ENCODE measurements around the gene FLCN. TPM values are rescaled to one million over a fixed set of nuclear protein-coding genes. Genes with fewer than 3 reads are reported as not detected.

Gene FLCN
- total RNA-seq, 1 donor from 2014 or later: 16.7 TPM

- DNase-seq (ENCODE audit: low read depth): no peak
- no peak for TF ChIP-seq CTCF (conservative IDR thresholded peaks at IDR 0.05; ENCODE audit: low read depth, low read length)
- H3K4me3 ChIP-seq (ENCODE audit: low read depth, low read length): no peak overlapping the region
Observed at GRCh38 chr17:17180741-17181525, 56.0 kb downstream of the FLCN start.

DNA sequence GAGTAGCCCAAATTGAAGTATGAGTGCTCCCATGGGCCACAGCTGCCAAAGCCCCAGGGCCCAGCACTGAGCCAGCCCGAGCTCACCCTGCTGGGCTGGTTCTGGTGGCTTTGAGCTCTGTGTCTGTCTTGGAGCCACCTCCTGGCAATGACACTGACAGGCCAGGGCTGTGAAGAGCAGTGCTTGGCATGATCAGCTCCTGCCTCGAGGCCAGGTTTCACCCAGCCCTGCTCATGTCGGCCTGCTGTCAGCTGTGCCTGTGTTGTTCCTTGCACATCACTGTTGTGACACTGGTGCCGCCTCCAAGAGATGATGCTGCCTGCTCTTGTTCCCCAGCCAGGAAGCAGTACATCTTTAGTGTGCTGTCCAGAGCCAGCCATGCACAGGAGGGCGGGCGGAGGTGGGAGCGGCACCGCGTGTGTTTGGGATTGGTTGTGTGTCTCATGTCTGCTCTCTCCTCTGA lies 56.8 kb downstream of the FLCN start:
- no peak for DNase-seq (ENCODE audit: low read depth)
- no peak for TF ChIP-seq CTCF (conservative IDR thresholded peaks at IDR 0.05; ENCODE audit: low read depth, low read length)
- no peak overlapping the region for H3K4me3 ChIP-seq (ENCODE audit: low read depth, low read length)

DNA sequence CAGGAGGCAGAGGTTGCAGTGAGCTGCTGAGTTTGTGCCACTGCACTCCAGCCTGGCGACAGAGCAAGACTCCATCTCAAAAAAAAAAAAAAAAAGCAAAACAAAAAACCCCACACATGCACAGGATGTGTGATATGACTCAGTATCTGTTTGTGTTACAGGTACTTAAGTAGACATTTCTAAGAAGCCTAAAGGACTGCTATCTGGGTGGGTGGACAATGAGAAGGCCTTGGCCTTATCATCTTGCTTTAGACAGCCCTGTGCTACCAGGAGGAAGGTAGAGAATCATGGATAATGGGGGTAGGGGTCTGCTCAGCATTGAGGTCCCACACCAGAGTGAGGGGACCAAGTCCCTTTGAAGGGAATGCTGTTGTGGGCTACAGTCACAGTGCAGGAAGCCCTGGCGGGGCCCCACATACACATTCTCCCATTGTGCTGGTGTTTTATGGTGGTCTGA lies 57.6 kb downstream of the FLCN start:
- no peak overlapping the region for H3K4me3 ChIP-seq (ENCODE audit: low read depth, low read length)
- DNase-seq (ENCODE audit: low read depth): no peak
- TF ChIP-seq CTCF (conservative IDR thresholded peaks at IDR 0.05; ENCODE audit: low read depth, low read length): no peak

DNA sequence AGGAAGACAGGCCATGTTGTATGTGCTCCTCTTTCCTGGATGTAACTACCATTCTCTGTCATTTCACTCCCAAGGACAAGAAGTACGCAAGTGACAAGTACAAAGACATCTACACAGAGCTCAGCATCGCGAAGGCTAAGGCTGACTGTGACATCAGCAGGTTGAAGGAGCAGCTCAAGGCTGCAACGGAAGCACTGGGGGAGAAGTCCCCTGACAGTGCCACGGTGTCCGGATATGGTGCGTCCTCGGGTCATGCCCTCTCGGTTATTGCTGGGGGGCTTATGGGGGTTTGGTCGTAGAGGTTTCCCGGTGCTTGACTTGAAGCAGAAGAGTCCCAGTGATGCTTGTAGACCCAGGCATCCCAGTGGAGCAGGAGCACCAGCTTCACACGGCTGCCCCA lies 59.8 kb downstream of the FLCN start:
- TF ChIP-seq CTCF (conservative IDR thresholded peaks at IDR 0.05; ENCODE audit: low read depth, low read length): no peak
- DNase-seq (ENCODE audit: low read depth): no peak
- no peak overlapping the region for H3K4me3 ChIP-seq (ENCODE audit: low read depth, low read length)

GRCh38 chr17:17176341-17176740 lies 60.6 kb downstream of the FLCN start:
- H3K4me3 ChIP-seq (ENCODE audit: low read depth, low read length): no peak overlapping the region
- DNase-seq (ENCODE audit: low read depth): no peak
- TF ChIP-seq CTCF (conservative IDR thresholded peaks at IDR 0.05; ENCODE audit: low read depth, low read length): no peak

DNA sequence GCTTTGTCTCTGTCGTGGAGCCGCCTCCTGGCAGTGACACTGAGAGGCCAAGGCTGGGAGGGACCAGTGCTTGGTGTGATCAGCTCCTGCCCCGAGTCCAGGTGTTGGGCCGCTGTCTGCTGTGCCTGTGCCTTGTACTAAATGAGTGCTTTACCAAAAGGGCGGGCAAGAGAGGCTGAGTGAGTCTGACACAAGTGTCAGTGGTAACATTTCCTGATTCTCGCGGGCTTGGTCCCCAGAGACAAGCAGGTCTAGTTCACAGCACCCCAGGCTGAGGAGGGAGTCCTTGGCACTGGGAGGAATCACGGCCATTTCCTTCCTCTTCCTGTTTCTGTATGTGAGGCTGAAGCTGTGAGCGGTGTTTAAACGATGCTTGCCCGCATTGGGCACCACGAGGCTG lies 61.1 kb downstream of the FLCN start:
- DNase-seq (ENCODE audit: low read depth): no peak
- no peak for TF ChIP-seq CTCF (conservative IDR thresholded peaks at IDR 0.05; ENCODE audit: low read depth, low read length)
- H3K4me3 ChIP-seq (ENCODE audit: low read depth, low read length): no peak overlapping the region

DNA sequence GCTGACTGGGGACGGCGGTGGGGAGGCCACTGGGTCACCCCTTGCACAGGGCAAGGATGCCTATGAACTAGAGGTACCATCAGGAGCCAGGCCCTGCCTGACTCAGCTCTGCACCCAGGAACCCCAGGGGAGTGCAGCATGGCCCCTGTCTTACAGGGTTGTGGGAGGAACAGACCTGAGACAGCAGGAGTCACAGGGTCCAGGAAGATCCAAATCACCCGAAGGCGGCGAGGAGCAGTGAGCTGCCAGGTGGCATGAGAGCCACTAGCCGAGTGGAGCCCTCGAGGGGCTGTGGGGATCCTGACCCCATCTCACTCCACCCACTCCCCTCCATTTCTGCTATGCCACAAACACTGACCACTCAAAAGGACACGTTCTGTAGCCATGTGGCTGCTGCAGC lies 61.6 kb downstream of the FLCN start:
- no peak for DNase-seq (ENCODE audit: low read depth)
- TF ChIP-seq CTCF (conservative IDR thresholded peaks at IDR 0.05; ENCODE audit: low read depth, low read length): no peak
- H3K4me3 ChIP-seq (ENCODE audit: low read depth, low read length): no peak overlapping the region
